AG08396 (cell line): Measurements from ENCODE around the gene MTSS2.

Experiments used
- DNase-seq: peaks from one replicate; pipeline ENCODE4 v3.0.0; 2012; ENCODE audit warnings: low spot score, mixed read lengths

MTSS2 gene

GRCh38 chr16:70715055-70715858 is 29.4 kb upstream of the MTSS2 start:
- peak; percentile 95 for DNase-seq

GRCh38 chr16:70714581-70715054 is 28.8 kb upstream of the MTSS2 start:
- no peak for DNase-seq

GRCh38 chr16:70713824-70714223 is 28.0 kb upstream of the MTSS2 start:
- no peak for DNase-seq

- no peak for DNase-seq
Observed at GRCh38 chr16:70713342-70713741, 27.5 kb upstream of the MTSS2 start.

GRCh38 chr16:70712942-70713341 is 27.1 kb upstream of the MTSS2 start:
- DNase-seq, result no peak

GRCh38 chr16:70712359-70712758 is 26.5 kb upstream of the MTSS2 start:
- DNase-seq, result no peak

GRCh38 chr16:70711211-70712031 is 25.6 kb upstream of the MTSS2 start:
- no peak for DNase-seq

GRCh38 chr16:70710422-70711210 is 24.8 kb upstream of the MTSS2 start:
- no peak for DNase-seq

GRCh38 chr16:70709942-70710341 is 24.1 kb upstream of the MTSS2 start:
- DNase-seq, result no peak

- DNase-seq, result no peak
Observed at GRCh38 chr16:70709457-70709856, 23.6 kb upstream of the MTSS2 start.

- DNase-seq, result no peak
Observed at GRCh38 chr16:70708366-70709246, 22.8 kb upstream of the MTSS2 start.

GRCh38 chr16:70706948-70707465 is 21.2 kb upstream of the MTSS2 start:
- peak; percentile 84 for DNase-seq

GRCh38 chr16:70705056-70705455 is 19.2 kb upstream of the MTSS2 start:
- peak; percentile 29 for DNase-seq

- DNase-seq, result no peak
Observed at GRCh38 chr16:70704586-70704985, 18.7 kb upstream of the MTSS2 start.

GRCh38 chr16:70703835-70704381 is 18.1 kb upstream of the MTSS2 start:
- no peak for DNase-seq

GRCh38 chr16:70703041-70703834 is 17.4 kb upstream of the MTSS2 start:
- peak; percentile 87 for DNase-seq

- DNase-seq, result no peak
Observed at GRCh38 chr16:70702624-70703023, 16.8 kb upstream of the MTSS2 start.

GRCh38 chr16:70701998-70702397 is 16.1 kb upstream of the MTSS2 start:
- no peak for DNase-seq

- DNase-seq, result no peak
Observed at GRCh38 chr16:70701596-70701995, 15.7 kb upstream of the MTSS2 start.

GRCh38 chr16:70701036-70701435 is 15.2 kb upstream of the MTSS2 start:
- no peak for DNase-seq
